Tracheal epithelial cell (primary cell): ENCODE data around the gene NDST3. TPM values are rescaled to one million over a fixed set of nuclear protein-coding genes. Genes with fewer than 3 reads are reported as not detected.

Experiments
- total RNA-seq: library from RNA; depleted of rRNA; stranded (reverse); fragments of >200 nt; gene quantifications from 2 replicates; pipeline ENCODE4 v1.2.1, GENCODE V29; 2014

Gene NDST3
- 0.24 TPM in 1 of 2 replicates, not detected in the other for total RNA-seq

DNA sequence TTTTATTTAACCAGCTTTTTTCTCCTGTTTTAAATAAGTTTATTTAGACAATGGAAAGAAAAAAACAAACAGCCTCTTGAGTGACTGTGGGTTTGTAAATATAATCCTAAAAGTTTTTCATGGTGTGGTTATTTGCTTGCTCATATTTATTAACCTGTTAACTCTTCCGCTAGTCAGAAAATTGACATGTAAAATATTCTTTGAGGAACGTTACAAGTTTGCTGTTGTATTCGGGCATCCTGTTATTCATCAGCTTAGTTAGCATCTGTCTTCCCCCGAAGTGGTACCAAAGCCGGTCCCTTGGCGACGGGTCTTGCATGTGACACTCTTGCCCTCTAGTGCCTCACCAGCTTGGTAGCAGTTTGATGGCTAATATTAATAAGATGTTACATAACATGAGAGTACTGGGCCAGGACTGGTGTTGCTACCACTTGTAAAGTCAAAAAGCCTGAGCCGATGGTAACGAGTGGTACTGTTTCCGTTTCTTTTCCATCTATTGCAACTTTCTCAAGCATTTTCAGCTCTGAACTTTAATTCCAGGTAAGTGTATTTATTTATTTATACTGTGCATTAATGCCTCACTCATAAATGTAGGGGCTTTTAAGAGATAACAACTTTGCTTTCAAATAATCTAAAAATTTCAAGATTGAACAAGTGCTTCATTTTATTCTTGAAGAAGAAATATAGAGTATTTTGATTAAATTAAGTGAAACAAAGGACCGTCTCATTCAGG lies at the start of gene NDST3:
TSS of gene NDST3 (plus strand) at position 434 of the 733 bp plus-strand sequence. CDS start 19,425 bp downstream, outside the sequence.

